GM18867 (cell line): ENCODE results near the gene AGFG1.
A peak's percentile ranks its signal among the peaks of the same experiment; 100 is the strongest.
"Not testable (repeated sequence)": the region's sequence is repeated elsewhere in the genome, so short reads cannot be mapped to it uniquely, and the experiment has no call there.

Experiments used
- ATAC-seq: cut with Tn5 transposase; IDR thresholded peaks from one replicate; pipeline ENCODE4 v1.9.1; 2021; ENCODE audit warnings: mild to moderate bottlenecking, moderate library complexity; ENCODE audit not compliant: unreplicated experiment

AGFG1 gene

GRCh38 chr2:227529871-227530270, 57.9 kb downstream of the AGFG1 start:
- ATAC-seq, result no peak

GRCh38 chr2:227534714-227535113, 62.8 kb downstream of the AGFG1 start:
- no peak for ATAC-seq

GRCh38 chr2:227536445-227536844, 64.5 kb downstream of the AGFG1 start:
- ATAC-seq, result no peak

GRCh38 chr2:227539465-227539956, 67.6 kb downstream of the AGFG1 start:
- ATAC-seq, result no peak

GRCh38 chr2:227540352-227540751, 68.4 kb downstream of the AGFG1 start:
- not testable (repeated sequence) for ATAC-seq

- no peak for ATAC-seq
These were observed 74.0 kb downstream of the AGFG1 start for GRCh38 chr2:227545990-227546389.

GRCh38 chr2:227551836-227552235, 79.9 kb downstream of the AGFG1 start:
- no peak for ATAC-seq

- no peak for ATAC-seq
These were observed 90.6 kb downstream of the AGFG1 start for GRCh38 chr2:227562581-227562980.

- ATAC-seq, result no peak
These were observed 93.1 kb downstream of the AGFG1 start for GRCh38 chr2:227565080-227565479.

- ATAC-seq, result no peak
These were observed 94.1 kb downstream of the AGFG1 start for GRCh38 chr2:227566012-227566411.

- ATAC-seq, result no peak
These were observed 96.9 kb downstream of the AGFG1 start for GRCh38 chr2:227568852-227569169.

- no peak for ATAC-seq
These were observed 98.7 kb downstream of the AGFG1 start for GRCh38 chr2:227570615-227571014.

GRCh38 chr2:227576110-227576509, 104.2 kb downstream of the AGFG1 start:
- no peak for ATAC-seq

GRCh38 chr2:227576812-227577211, 104.9 kb downstream of the AGFG1 start:
- ATAC-seq, result no peak

- no peak for ATAC-seq
These were observed 105.6 kb downstream of the AGFG1 start for GRCh38 chr2:227577555-227577954.

GRCh38 chr2:227578642-227579041, 106.7 kb downstream of the AGFG1 start:
- no peak for ATAC-seq

- no peak for ATAC-seq
These were observed 107.8 kb downstream of the AGFG1 start for GRCh38 chr2:227579791-227580190.

GRCh38 chr2:227582369-227582768, 110.4 kb downstream of the AGFG1 start:
- no peak for ATAC-seq

GRCh38 chr2:227592694-227593387, 120.9 kb downstream of the AGFG1 start:
- peak; percentile 98 for ATAC-seq

- no peak for ATAC-seq
These were observed 123.8 kb downstream of the AGFG1 start for GRCh38 chr2:227595797-227596196.

GRCh38 chr2:227597036-227597435, 125.1 kb downstream of the AGFG1 start:
- ATAC-seq, result no peak

GRCh38 chr2:227597998-227598397, 126.0 kb downstream of the AGFG1 start:
- no peak for ATAC-seq
